GM12874 (cell line): Measurements from ENCODE around the gene MAD1L1.

Experiments
- CTCF ChIP-seq: IDR thresholded peaks from 2 replicates; pipeline ENCODE4 v1.5.1; 2011; ENCODE audit warnings: low read depth, mild to moderate bottlenecking, control low read depth, low read length, moderate library complexity; ENCODE audit not compliant: insufficient read depth

Gene MAD1L1

GRCh38 chr7:1781369-1781768, 451.4 kb downstream of the MAD1L1 start:
- no peak for TF ChIP-seq CTCF

- no peak for TF ChIP-seq CTCF
These were observed 453.3 kb downstream of the MAD1L1 start for GRCh38 chr7:1779445-1779844.

- TF ChIP-seq CTCF, result no peak
These were observed 455.6 kb downstream of the MAD1L1 start for GRCh38 chr7:1777122-1777521.

- TF ChIP-seq CTCF, result no peak
These were observed 457.4 kb downstream of the MAD1L1 start for GRCh38 chr7:1775389-1775788.

- TF ChIP-seq CTCF, result no peak
These were observed 462.4 kb downstream of the MAD1L1 start for GRCh38 chr7:1770331-1770730.

- TF ChIP-seq CTCF, result no peak
These were observed 463.2 kb downstream of the MAD1L1 start for GRCh38 chr7:1769286-1770200.

- no peak for TF ChIP-seq CTCF
These were observed 463.9 kb downstream of the MAD1L1 start for GRCh38 chr7:1768832-1769231.
